Activated CD4-positive, alpha-beta memory T cell treated with anti-CD3 and anti-CD28 coated beads, Interleukin-2, amount 10 ng/mL, durations not matched to agents 7 days and 5 days (primary cell): ENCODE results near the gene CHST15. TPM values are rescaled to one million over a fixed set of nuclear protein-coding genes. Genes with fewer than 3 reads are reported as not detected.

Source experiments
- CTCF ChIA-PET: fragments of 350-600 bp; sonication (Branson Sonifier 250); formaldehyde crosslinking; loops from one replicate; lab custom pipeline; 2021; ENCODE audit warnings: antibody characterized with exemption, inconsistent platforms; lab: Charles Lee
- POLR2A ChIA-PET: fragments of 350-600 bp; sonication (Branson Sonifier 250); formaldehyde crosslinking; loops from one replicate; lab custom pipeline; 2021; ENCODE audit warnings: antibody characterized with exemption; lab: Charles Lee
- DNase-seq: peaks from one replicate; pipeline ENCODE4 v3.0.0-alpha.2; 2020
- H3K27ac Mint-ChIP-seq: one replicate; pipeline ENCODE4 v1.8.0; 2021; ENCODE audit warnings: mild to moderate bottlenecking, mixed read lengths
- H3K27me3 Mint-ChIP-seq: one replicate; pipeline ENCODE4 v1.8.0; 2021; ENCODE audit warnings: mixed read lengths
- H3K36me3 Mint-ChIP-seq: one replicate; pipeline ENCODE4 v1.8.0; 2021; ENCODE audit warnings: low read depth, mixed read lengths
- H3K4me1 Mint-ChIP-seq: one replicate; pipeline ENCODE4 v1.8.0; 2021; ENCODE audit warnings: mixed read lengths
- H3K4me3 Mint-ChIP-seq: one replicate; pipeline ENCODE4 v1.8.0; 2021; ENCODE audit warnings: mild to moderate bottlenecking, mixed read lengths
- H3K9me3 Mint-ChIP-seq: one replicate; pipeline ENCODE4 v1.8.0; 2021; ENCODE audit warnings: mixed read lengths
- total RNA-seq, 2 experiments: library from RNA; stranded (reverse); gene quantifications; one replicate each; pipeline ENCODE4 v1.2.3, GENCODE V29; 2021

Gene CHST15
- total RNA-seq, 2 experiments from 2014 or later = 0.10 to 0.20 TPM

GRCh38 chr10:124058346-124059003 lies 34.9 kb downstream of the CHST15 start:
- DNase-seq = no peak
- POLR2A ChIA-PET = no interaction called here
- H3K36me3 Mint-ChIP-seq = no peaks in the 10 kb centered on the region
- peaks cover 11% of the 10 kb centered on the region for H3K27me3 Mint-ChIP-seq
- H3K4me1 Mint-ChIP-seq = no peaks in the 10 kb centered on the region
- H3K27ac Mint-ChIP-seq = no peak overlapping the region
- CTCF ChIA-PET = no interaction called here
- H3K9me3 Mint-ChIP-seq = no peaks in the 10 kb centered on the region
- H3K4me3 Mint-ChIP-seq = no peak overlapping the region

GRCh38 chr10:124057601-124058000 lies 35.8 kb downstream of the CHST15 start:
- Mint-ChIP-seq H3K4me3 (no peak overlapping the region), H3K27me3 (peaks cover 14% of the 10 kb centered on the region), H3K9me3 (no peaks in the 10 kb centered on the region), H3K27ac (no peak overlapping the region), H3K36me3 (no peaks in the 10 kb centered on the region), H3K4me1 (no peaks in the 10 kb centered on the region)
- POLR2A ChIA-PET = no interaction called here
- DNase-seq = no peak
- CTCF ChIA-PET = no interaction called here

- H3K4me3 Mint-ChIP-seq = no peak overlapping the region
- peaks cover 14% of the 10 kb centered on the region for H3K27me3 Mint-ChIP-seq
- DNase-seq = no peak
- POLR2A ChIA-PET = no interaction called here
- CTCF ChIA-PET = no interaction called here
- H3K9me3 Mint-ChIP-seq = no peaks in the 10 kb centered on the region
- no peaks in the 10 kb centered on the region for H3K36me3 Mint-ChIP-seq
- H3K27ac Mint-ChIP-seq = no peak overlapping the region
- no peaks in the 10 kb centered on the region for H3K4me1 Mint-ChIP-seq
Measured at GRCh38 chr10:124056337-124056980, 36.9 kb downstream of the CHST15 start.

- Mint-ChIP-seq H3K36me3 (no peaks in the 10 kb centered on the region), H3K27ac (no peak overlapping the region), H3K4me3 (no peak overlapping the region), H3K9me3 (no peaks in the 10 kb centered on the region), H3K27me3 (peaks cover 14% of the 10 kb centered on the region), H3K4me1 (no peaks in the 10 kb centered on the region)
- no peak for DNase-seq
- ChIA-PET CTCF (interaction anchor here (1.4 kb wide), 1 partner anchor 59 kb away, joined by 3 read pairs; no protein-coding TSS in a partner anchor), POLR2A (no interaction called here)
Measured at GRCh38 chr10:124053971-124054370, 39.4 kb downstream of the CHST15 start.

- CTCF ChIA-PET = no interaction called here
- Mint-ChIP-seq H3K4me1 (no peaks in the 10 kb centered on the region), H3K27ac (no peak overlapping the region), H3K36me3 (no peaks in the 10 kb centered on the region), H3K9me3 (no peaks in the 10 kb centered on the region), H3K4me3 (no peak overlapping the region), H3K27me3 (peaks cover 15% of the 10 kb centered on the region)
- POLR2A ChIA-PET = no interaction called here
- no peak for DNase-seq
Measured at GRCh38 chr10:124052561-124052960, 40.8 kb downstream of the CHST15 start.

GRCh38 chr10:124050021-124051015 lies 43.1 kb downstream of the CHST15 start:
- no peaks in the 10 kb centered on the region for H3K9me3 Mint-ChIP-seq

GRCh38 chr10:124049484-124049883 lies 43.9 kb downstream of the CHST15 start:
- no peak overlapping the region for H3K27ac Mint-ChIP-seq

More at GRCh38 chr10:124050021-124051015, 43.1 kb downstream of the CHST15 start:
- H3K27me3 Mint-ChIP-seq = peaks cover 15% of the 10 kb centered on the region
- no peaks in the 10 kb centered on the region for H3K36me3 Mint-ChIP-seq
- H3K27ac Mint-ChIP-seq = no peak overlapping the region
- ChIA-PET CTCF (no interaction called here), POLR2A (no interaction called here)
- DNase-seq = no peak
- no peaks in the 10 kb centered on the region for H3K4me1 Mint-ChIP-seq
- H3K4me3 Mint-ChIP-seq = no peak overlapping the region

GRCh38 chr10:124048371-124049290 lies 44.8 kb downstream of the CHST15 start:
- CTCF ChIA-PET = no interaction called here
- Mint-ChIP-seq H3K9me3 (no peaks in the 10 kb centered on the region), H3K4me3 (no peak overlapping the region), H3K4me1 (no peaks in the 10 kb centered on the region), H3K36me3 (no peaks in the 10 kb centered on the region), H3K27me3 (peaks cover 7% of the 10 kb centered on the region), H3K27ac (no peak overlapping the region)
- POLR2A ChIA-PET = no interaction called here
- no peak for DNase-seq

More at GRCh38 chr10:124049484-124049883, 43.9 kb downstream of the CHST15 start:
- no peaks in the 10 kb centered on the region for H3K9me3 Mint-ChIP-seq
- POLR2A ChIA-PET = no interaction called here
- no peak overlapping the region for H3K4me3 Mint-ChIP-seq
- CTCF ChIA-PET = no interaction called here
- H3K36me3 Mint-ChIP-seq = no peaks in the 10 kb centered on the region
- no peaks in the 10 kb centered on the region for H3K4me1 Mint-ChIP-seq
- no peak for DNase-seq
- peaks cover 10% of the 10 kb centered on the region for H3K27me3 Mint-ChIP-seq

- no peak overlapping the region for H3K4me3 Mint-ChIP-seq
- peaks cover 8% of the 10 kb centered on the region for H3K4me1 Mint-ChIP-seq
- peaks cover 14% of the 10 kb centered on the region for H3K27me3 Mint-ChIP-seq
- H3K36me3 Mint-ChIP-seq = no peaks in the 10 kb centered on the region
- DNase-seq = no peak
- H3K27ac Mint-ChIP-seq = no peak overlapping the region
- no peaks in the 10 kb centered on the region for H3K9me3 Mint-ChIP-seq
- ChIA-PET CTCF (no interaction called here), POLR2A (no interaction called here)
Measured at GRCh38 chr10:124047427-124048152, 45.8 kb downstream of the CHST15 start.

GRCh38 chr10:124045801-124046355 lies 47.5 kb downstream of the CHST15 start:
- ChIA-PET CTCF (no interaction called here), POLR2A (no interaction called here)
- H3K27me3 Mint-ChIP-seq = peaks cover 15% of the 10 kb centered on the region

GRCh38 chr10:124045276-124045675 lies 48.1 kb downstream of the CHST15 start:
- ChIA-PET CTCF (no interaction called here), POLR2A (no interaction called here)
- peaks cover 8% of the 10 kb centered on the region for H3K4me1 Mint-ChIP-seq
- no peak for DNase-seq
- no peak overlapping the region for H3K27ac Mint-ChIP-seq
- no peaks in the 10 kb centered on the region for H3K36me3 Mint-ChIP-seq
- H3K4me3 Mint-ChIP-seq = no peak overlapping the region
- no peaks in the 10 kb centered on the region for H3K9me3 Mint-ChIP-seq
- H3K27me3 Mint-ChIP-seq = peaks cover 15% of the 10 kb centered on the region

More at GRCh38 chr10:124045801-124046355, 47.5 kb downstream of the CHST15 start:
- Mint-ChIP-seq H3K9me3 (no peaks in the 10 kb centered on the region), H3K27ac (no peak overlapping the region), H3K36me3 (no peaks in the 10 kb centered on the region), H3K4me3 (no peak overlapping the region), H3K4me1 (peaks cover 8% of the 10 kb centered on the region)
- DNase-seq = no peak
